Omental fat pad (tissue), 4 donors: ENCODE results near the gene NMRK2. TPM values are rescaled to one million over a fixed set of nuclear protein-coding genes. Genes with fewer than 3 reads are reported as not detected.
A peak's percentile ranks its signal among the peaks of the same experiment; 100 is the strongest.

Source experiments
- ATAC-seq: fragments of 150-250 bp; one replicate; pipeline ENCODE4 v1.9.1; 2016; ENCODE audit warnings: mild to moderate bottlenecking, moderate library complexity; ENCODE audit not compliant: low FRiP score
- DNase-seq: peaks from one replicate; pipeline ENCODE4 v3.0.0-alpha.2; 2019; ENCODE audit warnings: low spot score
- CTCF ChIP-seq, 3 donors: fragments of 450-650 bp; IDR thresholded peaks; one replicate each; pipeline ENCODE4 v1.5.1; 2016 to 2017; ENCODE audit warnings: antibody characterized with exemption in 3 of 3, mild to moderate bottlenecking in 3 of 3, moderate library complexity in 2 of 3
- total RNA-seq, 4 donors: library from RNA; depleted of rRNA; stranded (reverse); fragments of >200 nt; gene quantifications; one replicate each; pipeline ENCODE4 v1.1.0, GENCODE V29; 2016

Gene NMRK2
- total RNA-seq, 4 donors from 2014 or later: not detected

DNA sequence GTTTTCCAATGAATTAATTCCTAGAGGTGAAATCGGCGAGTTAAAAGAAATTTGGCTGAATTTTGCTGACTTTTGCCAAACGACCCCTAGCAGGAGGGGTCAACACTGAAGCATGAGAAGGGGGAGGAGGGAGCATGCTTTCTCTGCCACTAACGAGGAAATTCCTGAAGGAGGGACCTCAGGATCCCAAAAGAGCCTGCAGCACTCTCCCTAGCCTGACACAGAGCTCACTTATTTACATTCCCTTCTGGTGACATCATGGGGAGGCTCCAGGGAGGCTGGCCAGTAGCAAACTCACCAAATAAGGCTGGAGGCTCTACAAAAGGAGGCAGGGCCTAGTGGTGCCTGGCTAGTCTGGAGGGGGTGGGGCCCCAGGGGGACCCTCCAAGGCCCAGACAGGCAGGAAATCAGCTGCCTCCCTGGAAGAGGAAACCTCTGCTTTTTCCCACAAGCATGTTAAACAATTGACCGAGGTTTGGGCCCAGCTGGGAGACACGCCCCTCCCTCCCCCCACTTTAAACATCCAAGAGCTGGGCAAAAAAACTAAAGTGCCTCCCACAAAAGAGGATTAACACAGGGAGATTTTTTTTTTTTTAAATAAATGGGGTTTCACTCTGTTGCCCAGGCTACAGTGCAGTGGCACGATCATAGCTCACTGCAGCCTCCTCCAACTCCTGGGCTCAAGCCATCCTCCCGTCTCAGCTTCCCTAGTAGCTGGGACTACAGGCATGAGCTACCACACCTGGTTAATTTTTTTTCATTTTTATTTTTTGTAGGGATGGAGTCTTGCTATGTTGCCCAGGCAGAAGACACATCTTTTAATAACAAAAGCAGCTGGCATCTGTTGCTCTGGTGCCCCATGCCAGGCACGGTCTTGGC is 35.9 kb downstream of the NMRK2 start:
- ATAC-seq (peak; percentile 72), DNase-seq (peak; percentile 50)
- TF ChIP-seq CTCF (IDR thresholded peaks at IDR 0.05): no peak

DNA sequence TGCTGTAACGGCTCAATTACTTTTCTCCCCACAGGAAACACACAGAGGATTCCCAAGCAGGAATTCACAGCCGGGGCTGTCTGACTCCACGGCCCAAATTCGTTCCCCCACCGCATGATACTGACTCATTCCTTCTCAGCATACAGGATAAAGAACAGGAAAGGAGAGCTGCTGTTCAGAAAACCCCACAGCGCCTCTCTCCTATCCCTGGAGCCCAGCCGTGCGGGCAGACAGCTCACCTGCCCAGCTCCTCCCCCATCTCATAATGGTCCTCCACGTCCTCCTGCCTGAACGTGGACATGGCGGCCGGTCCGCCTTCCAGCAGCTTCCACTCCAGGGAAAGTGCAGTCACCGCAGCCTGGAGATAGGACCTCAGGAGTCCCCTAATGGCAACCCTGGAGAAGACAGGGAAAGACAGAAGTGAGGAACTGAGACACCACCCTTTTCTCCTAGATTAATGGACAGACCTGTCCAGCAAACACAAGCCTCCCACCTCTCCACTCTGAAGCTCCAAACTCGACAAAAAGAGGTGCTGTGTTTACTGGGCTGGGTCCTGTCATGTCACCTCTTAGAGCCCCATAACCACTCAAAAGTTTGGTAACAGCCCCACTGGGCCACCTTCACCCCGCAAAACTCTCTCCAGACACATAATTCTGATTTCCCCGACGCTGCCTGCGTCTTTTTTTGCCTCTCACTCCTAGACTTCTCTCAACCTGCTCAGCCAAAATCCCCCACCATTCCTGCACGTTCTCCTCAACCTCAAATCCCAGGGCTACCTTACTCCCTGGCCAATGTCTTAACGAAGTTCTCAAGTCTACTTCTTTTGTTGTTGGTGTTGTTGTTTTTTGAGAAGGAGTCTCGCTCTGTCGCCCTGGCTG is 36.8 kb downstream of the NMRK2 start:
- no peak for TF ChIP-seq CTCF (IDR thresholded peaks at IDR 0.05)
- DNase-seq: no peak
- ATAC-seq: peak; percentile 25

DNA sequence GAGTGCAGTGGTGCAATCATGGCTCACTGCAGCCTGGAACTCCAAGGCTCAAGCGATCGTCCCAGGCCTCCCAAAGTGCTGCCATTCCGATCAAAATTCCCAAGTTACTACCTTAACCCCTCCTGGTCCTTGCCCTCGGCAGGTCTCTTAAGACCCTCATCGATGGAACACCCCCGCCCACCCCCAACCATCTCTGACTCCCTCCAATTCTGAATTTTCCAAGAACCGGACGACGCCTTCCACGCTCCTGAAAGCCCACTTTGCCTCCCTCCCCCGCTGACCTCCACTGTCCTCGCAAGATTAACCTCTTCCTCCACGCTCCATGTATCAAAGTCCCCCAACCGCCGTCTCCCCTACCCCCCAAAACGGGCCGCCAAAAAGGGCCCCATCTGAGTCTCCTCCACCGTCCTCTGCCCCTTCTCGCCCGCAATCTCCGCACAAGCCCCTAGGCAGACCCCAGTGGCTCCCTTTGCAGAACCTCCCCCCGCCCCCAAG is 37.5 kb downstream of the NMRK2 start:
- no peak for DNase-seq

DNA sequence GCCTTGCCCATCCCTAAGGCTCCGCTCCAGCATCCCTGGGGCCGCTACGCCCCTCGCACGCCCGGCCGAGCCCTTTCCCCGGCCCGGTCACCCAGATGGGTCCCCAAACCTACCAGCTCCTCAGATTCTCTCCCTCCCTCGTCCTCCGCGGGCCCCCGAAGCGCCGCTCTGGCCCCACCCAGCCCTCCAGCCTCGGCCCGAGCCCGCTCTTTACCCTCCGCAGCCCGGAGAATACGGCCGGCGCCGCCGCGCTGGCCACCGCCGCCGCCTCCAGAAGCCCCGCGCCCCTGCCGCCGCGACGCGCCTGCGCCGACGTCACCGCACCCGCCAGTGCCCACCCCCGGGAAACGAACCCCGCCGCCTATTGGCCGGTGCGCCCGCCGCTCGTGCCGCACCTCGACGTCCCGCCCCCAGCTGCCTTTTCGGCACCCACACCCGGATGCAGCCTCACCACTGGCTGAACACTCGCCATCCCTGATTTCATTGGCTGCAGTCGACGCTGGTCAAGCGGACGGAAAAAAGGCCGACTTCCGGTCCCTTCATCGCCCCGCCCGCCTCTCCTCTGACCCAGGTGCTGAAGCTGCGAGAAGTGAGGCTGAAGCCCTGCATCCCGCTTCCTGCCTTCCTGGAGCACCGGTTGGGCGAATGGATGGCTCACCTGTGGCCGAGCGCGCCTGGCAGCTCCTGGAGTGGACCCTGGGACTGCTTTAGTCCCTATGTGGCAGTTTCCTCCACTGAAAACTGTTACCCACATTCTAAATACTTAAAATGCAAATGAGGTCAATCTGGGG is 38.1 kb downstream of the NMRK2 start, which contains the start of gene DAPK3:
TSS of gene DAPK3 (minus strand) at position 292 of the 791 bp plus-strand sequence. CDS start 1,364 bp downstream, outside the sequence.
- ATAC-seq: peak; percentile 91
- no peak for TF ChIP-seq CTCF (IDR thresholded peaks at IDR 0.05)
- peak; percentile 79 for DNase-seq

More for the DNA sequence above, 37.5 kb downstream of the NMRK2 start:
- no peak for ATAC-seq
- no peak for TF ChIP-seq CTCF (IDR thresholded peaks at IDR 0.05)

GRCh38 chr19:3975144-3975543 is 42.3 kb downstream of the NMRK2 start:
- ATAC-seq (no peak), DNase-seq (no peak)
- no peak for TF ChIP-seq CTCF (IDR thresholded peaks at IDR 0.05)

DNA sequence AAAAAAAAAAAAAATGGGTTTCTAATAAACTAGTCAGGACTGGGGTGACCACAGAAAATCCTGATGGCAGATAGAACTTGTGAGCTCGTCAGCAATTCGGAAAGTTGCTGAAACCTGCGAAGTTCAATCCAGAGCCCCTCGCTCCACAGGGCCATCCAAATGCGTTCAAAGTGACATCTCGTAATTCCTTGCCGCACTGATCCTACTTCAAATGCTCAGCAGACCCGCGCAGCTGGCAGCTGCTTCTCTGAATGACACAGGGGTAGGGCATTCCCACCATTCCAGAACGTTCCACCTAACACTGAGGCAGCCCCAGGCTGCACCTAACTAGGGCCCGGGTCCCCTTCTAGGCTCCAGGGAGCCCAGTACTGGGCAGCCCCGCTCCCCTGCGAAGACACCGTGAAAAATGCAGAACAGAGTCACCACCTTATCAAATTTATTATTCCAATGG is 42.8 kb downstream of the NMRK2 start:
- TF ChIP-seq CTCF (IDR thresholded peaks at IDR 0.05): no peak

More for the DNA sequence above, 42.8 kb downstream of the NMRK2 start:
- no peak for DNase-seq
- no peak for ATAC-seq
